ENCODE data around the gene DIP2C.

The DIP2C gene

DNA sequence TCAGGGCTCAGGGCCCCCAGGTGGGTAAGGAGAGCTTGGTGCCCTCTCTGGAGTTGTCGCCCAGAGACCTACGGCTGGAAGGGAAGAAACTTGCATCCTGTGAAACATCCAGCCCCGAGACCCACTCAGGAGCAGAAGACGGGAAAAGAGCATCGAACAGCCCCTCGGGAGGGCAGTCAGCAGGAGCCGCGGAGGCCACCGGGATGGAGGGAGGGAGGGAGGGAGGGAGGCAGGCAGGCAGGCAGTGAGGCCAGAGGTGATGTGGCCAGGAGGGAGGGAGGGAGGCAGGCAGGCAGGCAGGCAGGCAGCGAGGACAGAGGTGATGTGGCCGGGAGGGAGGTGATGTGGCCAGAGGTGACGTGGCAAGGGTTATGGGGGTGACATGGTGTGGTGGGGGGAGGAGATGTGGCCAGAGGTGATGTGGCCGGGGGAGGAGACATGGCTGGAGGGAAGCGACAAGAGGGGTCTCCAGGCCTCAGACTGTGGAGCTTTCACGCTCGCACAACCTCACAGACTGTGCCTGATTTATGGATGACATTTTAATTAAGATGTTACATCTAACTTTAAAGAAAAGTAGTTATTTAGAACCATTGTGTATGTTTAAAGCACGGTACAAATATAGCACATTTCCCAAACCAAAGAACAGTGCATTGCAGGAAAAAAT is 141.1 kb downstream of the DIP2C start:
- no peak for DNase-seq (ENCODE audit: low spot score)
- in situ Hi-C loops (cut with MboI; ENCODE audit: low pct_unique_long_range_greater_than_20kb, low sequenced_read_pairs, unreplicated experiment): no loop called here
- TF ChIP-seq, protein P1, sequence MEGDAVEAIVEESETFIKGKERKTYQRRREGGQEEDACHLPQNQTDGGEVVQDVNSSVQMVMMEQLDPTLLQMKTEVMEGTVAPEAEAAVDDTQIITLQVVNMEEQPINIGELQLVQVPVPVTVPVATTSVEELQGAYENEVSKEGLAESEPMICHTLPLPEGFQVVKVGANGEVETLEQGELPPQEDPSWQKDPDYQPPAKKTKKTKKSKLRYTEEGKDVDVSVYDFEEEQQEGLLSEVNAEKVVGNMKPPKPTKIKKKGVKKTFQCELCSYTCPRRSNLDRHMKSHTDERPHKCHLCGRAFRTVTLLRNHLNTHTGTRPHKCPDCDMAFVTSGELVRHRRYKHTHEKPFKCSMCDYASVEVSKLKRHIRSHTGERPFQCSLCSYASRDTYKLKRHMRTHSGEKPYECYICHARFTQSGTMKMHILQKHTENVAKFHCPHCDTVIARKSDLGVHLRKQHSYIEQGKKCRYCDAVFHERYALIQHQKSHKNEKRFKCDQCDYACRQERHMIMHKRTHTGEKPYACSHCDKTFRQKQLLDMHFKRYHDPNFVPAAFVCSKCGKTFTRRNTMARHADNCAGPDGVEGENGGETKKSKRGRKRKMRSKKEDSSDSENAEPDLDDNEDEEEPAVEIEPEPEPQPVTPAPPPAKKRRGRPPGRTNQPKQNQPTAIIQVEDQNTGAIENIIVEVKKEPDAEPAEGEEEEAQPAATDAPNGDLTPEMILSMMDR (IDR thresholded peaks at IDR 0.05; ENCODE audit: extremely low read depth, insufficient read depth, missing control alignments): no peak

DNA sequence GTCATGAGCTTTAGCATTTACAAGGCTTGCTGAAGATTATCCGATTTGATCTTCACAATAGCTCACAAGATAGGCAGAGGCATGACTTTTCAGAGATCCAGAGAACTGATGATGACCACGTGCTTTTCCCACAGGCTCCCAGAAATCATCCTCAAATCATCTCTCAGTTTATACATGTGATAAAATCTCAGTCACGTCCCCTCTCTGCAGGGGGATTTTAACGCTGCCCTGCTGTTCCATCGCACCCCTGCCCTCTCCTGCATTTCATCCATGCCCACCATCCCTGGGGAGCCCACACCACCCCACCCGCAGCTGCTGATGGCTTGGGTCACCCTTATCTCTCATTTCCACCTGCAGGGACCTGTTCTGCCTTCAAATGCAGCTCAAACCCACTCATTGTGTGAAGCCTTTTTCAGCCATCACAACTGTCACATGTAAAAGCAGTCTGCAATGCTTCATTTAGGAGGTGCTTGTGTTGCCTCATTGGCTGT is 141.8 kb downstream of the DIP2C start:
- DNase-seq (ENCODE audit: low spot score): no peak
- TF ChIP-seq, protein P1 (IDR thresholded peaks at IDR 0.05; ENCODE audit: extremely low read depth, insufficient read depth, missing control alignments): no peak
- in situ Hi-C loops (cut with MboI; ENCODE audit: low pct_unique_long_range_greater_than_20kb, low sequenced_read_pairs, unreplicated experiment): no loop called here

DNA sequence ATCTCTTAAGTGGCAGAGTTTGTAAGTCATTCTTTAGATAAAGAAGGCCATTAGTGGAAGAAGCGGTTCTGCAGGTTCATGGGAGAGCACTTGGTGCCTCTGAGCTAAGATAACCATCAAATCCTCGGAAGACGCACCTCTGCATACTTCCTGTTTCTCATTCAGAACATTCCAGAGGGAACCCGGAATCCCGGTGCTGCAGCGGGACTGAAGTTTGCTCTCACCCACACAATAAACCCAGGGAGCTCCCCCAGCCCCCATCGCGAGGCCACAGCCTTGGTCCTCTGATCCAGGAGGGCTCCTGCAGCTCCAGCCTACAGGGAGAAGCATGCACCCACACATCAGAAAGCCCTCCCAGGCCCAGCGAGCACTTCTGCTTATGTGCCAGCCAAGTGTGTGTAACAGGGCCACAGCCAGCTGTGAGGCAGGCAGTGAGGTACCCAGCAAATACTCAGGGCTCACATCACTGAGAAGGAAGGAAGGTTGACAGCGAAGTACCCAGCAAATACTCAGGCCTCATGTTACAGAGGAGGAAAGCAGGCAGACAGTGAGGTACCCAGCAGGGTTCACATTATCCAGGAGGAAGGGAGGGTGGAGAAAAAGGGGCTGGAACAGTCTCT is 142.4 kb downstream of the DIP2C start:
- TF ChIP-seq, protein P1 (IDR thresholded peaks at IDR 0.05; ENCODE audit: extremely low read depth, insufficient read depth, missing control alignments): no peak
- no peak for DNase-seq (ENCODE audit: low spot score)
- in situ Hi-C loops (cut with MboI; ENCODE audit: low pct_unique_long_range_greater_than_20kb, low sequenced_read_pairs, unreplicated experiment): no loop called here

DNA sequence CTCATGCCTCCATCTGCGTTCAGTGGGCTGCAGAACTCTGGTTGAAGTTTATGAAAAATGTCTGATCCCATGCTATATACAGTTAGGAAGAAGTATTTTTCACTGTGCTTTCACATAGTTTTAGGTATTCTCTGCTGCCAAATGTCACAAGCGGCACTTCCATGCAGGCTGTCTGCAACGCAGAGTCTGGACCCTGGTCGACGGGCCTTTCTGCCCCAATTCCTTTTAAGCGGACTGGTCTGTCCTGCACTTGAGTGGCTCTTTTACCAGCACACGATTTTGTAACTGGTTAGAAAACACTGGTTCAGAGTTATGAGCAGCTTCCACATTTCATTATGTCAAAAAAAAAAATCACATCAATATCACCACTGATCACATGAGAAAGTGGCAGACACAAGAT is 143.0 kb downstream of the DIP2C start:
- TF ChIP-seq, protein P1 (IDR thresholded peaks at IDR 0.05; ENCODE audit: extremely low read depth, insufficient read depth, missing control alignments): no peak
- DNase-seq (ENCODE audit: low spot score): no peak
- in situ Hi-C loops (cut with MboI; ENCODE audit: low pct_unique_long_range_greater_than_20kb, low sequenced_read_pairs, unreplicated experiment): no loop called here

DNA sequence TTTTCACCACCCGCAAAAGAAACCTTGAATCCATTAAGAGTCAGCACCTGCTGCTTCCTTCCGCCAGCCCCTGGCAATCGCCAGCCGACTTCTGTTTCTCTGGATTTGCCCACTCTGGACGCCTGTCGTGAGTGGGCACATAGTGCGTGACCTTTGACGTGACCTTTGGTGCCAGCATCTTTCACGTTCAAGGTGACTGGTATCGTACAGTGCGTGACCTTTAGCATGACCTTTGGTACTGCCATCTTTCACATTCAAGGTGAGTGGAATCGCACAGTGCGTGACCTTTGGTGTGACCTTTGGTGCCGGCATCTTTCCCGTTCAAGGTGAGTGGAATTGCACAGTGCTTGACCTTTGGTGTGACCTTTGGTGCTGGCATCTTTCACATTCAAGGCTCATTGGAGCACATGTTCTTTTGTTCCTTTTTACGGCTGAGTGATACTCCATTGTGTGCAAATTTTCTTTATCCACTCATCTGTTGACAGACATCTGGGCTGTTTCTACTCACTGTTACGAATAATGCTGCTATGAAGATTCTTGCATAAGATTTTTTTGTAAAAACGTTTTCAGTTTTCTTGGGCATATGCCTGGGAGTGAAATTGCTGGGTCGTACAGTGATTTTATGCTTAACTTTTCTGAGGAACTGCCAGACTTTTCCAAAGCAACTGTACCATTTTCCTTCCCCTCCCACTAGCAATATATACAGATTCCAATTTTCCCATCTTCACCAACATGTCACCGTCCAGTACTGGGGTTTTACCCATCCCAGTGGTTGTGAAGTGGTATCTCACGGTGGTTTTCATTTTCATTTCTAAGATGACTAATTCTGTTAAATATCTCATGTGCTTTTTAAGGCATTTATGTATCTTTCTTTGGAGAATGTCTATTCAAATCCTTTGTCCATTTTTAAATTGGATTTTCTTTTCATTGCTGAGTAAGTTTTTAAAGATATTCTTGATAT is 145.3 kb downstream of the DIP2C start:
- in situ Hi-C loops (cut with MboI; ENCODE audit: low pct_unique_long_range_greater_than_20kb, low sequenced_read_pairs, unreplicated experiment): no loop called here
- no peak for DNase-seq (ENCODE audit: low spot score)
- TF ChIP-seq, protein P1 (IDR thresholded peaks at IDR 0.05; ENCODE audit: extremely low read depth, insufficient read depth, missing control alignments): no peak

DNA sequence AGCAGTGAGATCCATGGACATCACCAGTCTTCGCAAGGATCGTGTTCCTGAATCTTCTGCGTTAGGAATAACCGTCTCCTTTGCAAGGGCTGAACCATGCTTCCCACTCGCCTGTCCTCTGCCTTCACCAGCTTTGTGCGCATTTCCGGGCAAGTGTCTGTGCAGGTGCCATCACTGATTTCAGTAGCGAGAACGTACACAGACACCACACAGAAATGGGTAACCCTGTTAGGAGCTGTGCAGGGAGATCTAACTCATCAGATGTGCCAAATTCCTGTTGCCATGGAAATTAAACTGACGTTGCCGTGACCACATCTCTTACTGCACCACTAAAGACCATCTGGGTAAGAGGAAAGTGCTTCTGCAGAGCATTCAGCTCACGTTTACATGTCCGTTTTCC is 146.3 kb downstream of the DIP2C start:
- no peak for DNase-seq (ENCODE audit: low spot score)
- TF ChIP-seq, protein P1 (IDR thresholded peaks at IDR 0.05; ENCODE audit: extremely low read depth, insufficient read depth, missing control alignments): no peak
- in situ Hi-C loops (cut with MboI; ENCODE audit: low pct_unique_long_range_greater_than_20kb, low sequenced_read_pairs, unreplicated experiment): no loop called here
